Osteocyte (in vitro differentiated cells): ENCODE measurements around the gene MRPL17. TPM values are rescaled to one million over a fixed set of nuclear protein-coding genes. Genes with fewer than 3 reads are reported as not detected.

Experiments used
- DNase-seq: peaks from one replicate; pipeline ENCODE4 v3.0.0; 2021; ENCODE audit warnings: mixed read lengths; ENCODE audit not compliant: unreplicated experiment; ENCODE audit errors: extremely low spot score
- H3K27ac Mint-ChIP-seq: one replicate; pipeline ENCODE4 v1.8.0; 2021; ENCODE audit warnings: mild to moderate bottlenecking, mixed read lengths; ENCODE audit not compliant: unreplicated experiment
- H3K27me3 Mint-ChIP-seq: one replicate; pipeline ENCODE4 v1.8.0; 2021; ENCODE audit warnings: mixed read lengths; ENCODE audit not compliant: unreplicated experiment
- H3K36me3 Mint-ChIP-seq: one replicate; pipeline ENCODE4 v1.8.0; 2021; ENCODE audit warnings: mixed read lengths; ENCODE audit not compliant: unreplicated experiment
- H3K4me1 Mint-ChIP-seq: one replicate; pipeline ENCODE4 v1.8.0; 2021; ENCODE audit warnings: mixed read lengths; ENCODE audit not compliant: unreplicated experiment
- H3K4me3 Mint-ChIP-seq: one replicate; pipeline ENCODE4 v1.8.0; 2021; ENCODE audit warnings: mild to moderate bottlenecking, moderate library complexity, mixed read lengths; ENCODE audit not compliant: unreplicated experiment
- H3K9me3 Mint-ChIP-seq: one replicate; pipeline ENCODE4 v1.8.0; 2021; ENCODE audit warnings: mixed read lengths; ENCODE audit not compliant: unreplicated experiment
- CTCF ChIP-seq: fragments of 200-600 bp; sonication (generic); IDR thresholded peaks from 2 replicates; pipeline ENCODE4 v1.5.0; 2021; ENCODE audit warnings: antibody characterized with exemption, mild to moderate bottlenecking, moderate library complexity
- total RNA-seq: library from RNA; stranded (reverse); gene quantifications from 2 replicates; pipeline ENCODE4 v1.2.1, GENCODE V29; 2021

MRPL17 gene
- total RNA-seq, 1 donor from 2014 or later, result 49.8 TPM

DNA sequence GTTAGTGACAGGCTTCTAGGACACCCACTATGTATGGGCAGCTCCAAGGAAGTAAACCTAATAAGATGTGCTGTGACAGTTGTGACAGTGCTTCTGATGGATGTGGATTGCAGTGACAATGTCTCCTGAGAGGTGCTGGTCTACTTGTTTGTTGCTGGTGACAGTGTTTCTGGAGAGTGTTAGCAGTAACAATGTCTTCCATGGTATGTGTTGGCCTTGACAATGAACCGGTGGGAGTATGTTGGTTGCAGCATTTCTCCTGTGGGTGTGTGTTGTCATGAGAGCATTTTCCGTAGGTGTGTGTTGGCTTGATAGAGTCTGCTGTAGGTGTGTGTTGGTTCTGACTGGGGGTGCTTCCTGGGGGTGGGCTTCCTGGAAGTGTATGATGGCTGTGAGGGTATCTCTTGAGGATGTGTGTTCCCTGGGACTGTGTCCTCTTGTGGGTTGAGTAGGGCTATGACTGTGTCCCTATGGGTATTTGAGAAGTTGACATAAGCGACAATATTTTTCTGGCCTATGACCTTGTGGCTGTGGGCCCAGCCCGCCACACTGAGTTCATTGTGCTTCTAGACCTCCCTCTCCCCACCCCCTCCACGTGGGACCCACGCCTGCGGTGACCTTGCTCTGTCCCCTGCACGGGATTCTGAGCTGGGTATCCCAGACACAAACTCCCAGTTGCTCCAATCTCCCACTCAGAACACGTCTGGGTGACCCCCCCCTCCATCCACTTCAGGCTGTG, 28.7 kb downstream of the MRPL17 start:
- no peaks in the 10 kb centered on the region for H3K9me3 Mint-ChIP-seq
- TF ChIP-seq CTCF, result no peak
- H3K4me3 Mint-ChIP-seq, result no peak overlapping the region
- peaks cover 12% of the 10 kb centered on the region for H3K4me1 Mint-ChIP-seq
- DNase-seq, result no peak
- H3K27ac Mint-ChIP-seq, result no peak overlapping the region
- H3K27me3 Mint-ChIP-seq, result no peaks in the 10 kb centered on the region
- no peaks in the 10 kb centered on the region for H3K36me3 Mint-ChIP-seq

GRCh38 chr11:6653656-6654055, 29.5 kb downstream of the MRPL17 start:
- H3K27ac Mint-ChIP-seq, result no peak overlapping the region
- H3K4me3 Mint-ChIP-seq, result no peak overlapping the region
- H3K9me3 Mint-ChIP-seq, result no peaks in the 10 kb centered on the region
- TF ChIP-seq CTCF, result no peak
- no peaks in the 10 kb centered on the region for H3K27me3 Mint-ChIP-seq
- no peak for DNase-seq
- peaks cover 12% of the 10 kb centered on the region for H3K4me1 Mint-ChIP-seq
- no peaks in the 10 kb centered on the region for H3K36me3 Mint-ChIP-seq

- no peak overlapping the region for H3K27ac Mint-ChIP-seq
- no peak for TF ChIP-seq CTCF
Measured at GRCh38 chr11:6653097-6653496, 30.0 kb downstream of the MRPL17 start.

DNA sequence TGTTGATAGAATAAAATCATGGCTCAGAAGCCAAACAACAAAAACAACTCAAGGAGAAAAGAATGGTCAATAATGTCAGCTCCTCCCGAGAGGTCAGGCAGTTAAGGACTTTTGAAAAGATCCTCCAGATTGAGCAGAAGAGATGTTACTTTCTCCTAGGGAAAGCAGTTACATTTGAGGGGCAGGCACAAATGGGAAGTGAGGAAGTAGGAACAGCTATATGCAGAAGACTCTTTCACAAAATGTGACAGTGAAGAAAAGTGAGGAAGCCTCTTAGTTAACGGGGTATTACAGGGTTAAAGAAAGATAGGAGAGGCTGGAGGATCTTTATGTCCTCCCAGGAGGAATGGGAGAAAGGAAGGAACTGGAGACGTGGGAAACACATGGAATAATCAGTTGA, 31.0 kb downstream of the MRPL17 start:
- TF ChIP-seq CTCF, result no peak
- H3K36me3 Mint-ChIP-seq, result no peaks in the 10 kb centered on the region
- H3K4me3 Mint-ChIP-seq, result no peak overlapping the region
- H3K27ac Mint-ChIP-seq, result no peak overlapping the region
- no peaks in the 10 kb centered on the region for H3K9me3 Mint-ChIP-seq
- no peaks in the 10 kb centered on the region for H3K27me3 Mint-ChIP-seq
- DNase-seq, result no peak
- H3K4me1 Mint-ChIP-seq, result peaks cover 12% of the 10 kb centered on the region

More at GRCh38 chr11:6653097-6653496, 30.0 kb downstream of the MRPL17 start:
- H3K27me3 Mint-ChIP-seq, result no peaks in the 10 kb centered on the region
- H3K4me3 Mint-ChIP-seq, result no peak overlapping the region
- H3K9me3 Mint-ChIP-seq, result no peaks in the 10 kb centered on the region
- DNase-seq, result no peak
- no peaks in the 10 kb centered on the region for H3K36me3 Mint-ChIP-seq
- peaks cover 12% of the 10 kb centered on the region for H3K4me1 Mint-ChIP-seq

DNA sequence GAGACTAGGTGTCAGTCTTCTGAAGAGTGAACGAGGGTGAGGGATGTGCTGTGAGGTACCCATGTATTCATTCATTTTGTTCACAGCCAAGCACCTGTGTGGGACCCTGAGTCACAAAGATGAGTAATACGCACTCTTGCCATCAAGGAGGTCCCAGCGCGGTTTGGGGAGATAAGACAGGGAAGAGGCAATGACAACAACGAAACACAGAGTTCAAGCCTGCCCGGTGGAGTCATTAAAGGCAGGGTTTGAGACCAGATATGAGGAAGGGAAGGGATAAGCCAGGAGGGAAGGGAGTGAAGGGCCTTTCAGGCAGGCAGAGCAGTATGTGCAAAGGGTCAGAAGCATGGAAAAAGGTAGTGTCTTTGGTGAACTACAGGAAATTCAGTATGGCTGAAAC, 32.2 kb downstream of the MRPL17 start:
- Mint-ChIP-seq H3K36me3 (no peaks in the 10 kb centered on the region), H3K9me3 (no peaks in the 10 kb centered on the region), H3K27me3 (no peaks in the 10 kb centered on the region), H3K4me3 (no peak overlapping the region), H3K27ac (no peak overlapping the region), H3K4me1 (peaks cover 1% of the 10 kb centered on the region)
- TF ChIP-seq CTCF, result no peak
- no peak for DNase-seq
